Measurements from ENCODE around the gene PSME4. TPM values are rescaled to one million over a fixed set of nuclear protein-coding genes. Genes with fewer than 3 reads are reported as not detected.
A peak's percentile ranks its signal among the peaks of the same experiment; 100 is the strongest.

The PSME4 gene
- total and polyA plus RNA-seq, 2 donors (not counting 1 experiment from before 2014, with no cell fraction given) = 34.5 to 61.9 TPM

DNA sequence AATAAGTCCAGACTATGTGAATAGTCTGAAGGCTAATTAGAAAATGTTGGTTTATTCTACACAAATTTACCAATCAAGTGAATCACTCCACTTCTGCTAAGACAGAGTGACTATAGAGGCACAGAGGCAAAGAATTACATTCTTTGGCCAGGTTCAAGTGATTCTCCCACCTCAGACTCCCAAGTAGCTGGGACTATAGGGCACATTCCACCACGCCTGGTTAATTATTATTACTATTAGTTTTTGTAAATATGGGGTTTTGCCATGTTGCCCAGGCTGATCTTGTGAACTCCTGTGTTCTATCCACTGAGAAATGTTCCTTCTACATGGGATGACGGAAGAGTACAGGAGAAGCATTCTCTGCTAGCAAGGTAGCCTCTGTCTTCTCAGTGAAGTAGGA lies 37.6 kb upstream of the PSME4 start:
- no peaks in the 10 kb centered on the region for H3K36me3 ChIP-seq (replicated peaks in 1 of 2; ENCODE audit: control extremely low read depth in 1 of 2, control insufficient read depth in 1 of 2, extremely low read depth in 1 of 2, insufficient read depth in 2 of 2, low read length in 1 of 2)
- H3K9ac ChIP-seq (ENCODE audit: low read length) = no peak overlapping the region
- Mint-ChIP-seq H3K4me1 (peaks cover 23% of the 10 kb centered on the region), H3K4me3 (no peak overlapping the region), H3K27me3 (no peaks in the 10 kb centered on the region), H3K27ac (no peak overlapping the region), H3K9me3 (ENCODE audit: insufficient read depth) (no peaks in the 10 kb centered on the region)
- H3K4me2 ChIP-seq (replicated peaks; ENCODE audit: low read depth, low read length, poor library complexity, severe bottlenecking) = no peak overlapping the region
- H3K9me3 ChIP-seq (ENCODE audit: control extremely low read depth in 1 of 3, control insufficient read depth in 2 of 3, insufficient read depth in 1 of 3, low read length in 2 of 3) = no peaks in the 10 kb centered on the region
- intact Hi-C loops (cut with micrococcal nuclease) = no loop called here
- peaks cover 10 to 13% of the 10 kb centered on the region in 2 donors for H3K4me1 ChIP-seq (ENCODE audit: control insufficient read depth in 2 of 2, insufficient read depth in 2 of 2, low read length in 2 of 2)
- H4K20me1 ChIP-seq (ENCODE audit: control insufficient read depth, insufficient read depth, low read length, poor library complexity, severe bottlenecking) = no peaks in the 10 kb centered on the region
- H3K27ac ChIP-seq (ENCODE audit: low read length in 2 of 2) = no peak overlapping the region
- POLR2A ChIA-PET = no interaction called here
- DNase-seq (no peak), ATAC-seq (ENCODE audit: low read depth) (no peak)
- H3K27me3 ChIP-seq (replicated peaks in 1 of 4; ENCODE audit: control extremely low read depth in 1 of 4, control insufficient read depth in 3 of 4, insufficient read depth in 4 of 4, low read length in 3 of 4) = no peaks in the 10 kb centered on the region
- TF ChIP-seq, protein P1, sequence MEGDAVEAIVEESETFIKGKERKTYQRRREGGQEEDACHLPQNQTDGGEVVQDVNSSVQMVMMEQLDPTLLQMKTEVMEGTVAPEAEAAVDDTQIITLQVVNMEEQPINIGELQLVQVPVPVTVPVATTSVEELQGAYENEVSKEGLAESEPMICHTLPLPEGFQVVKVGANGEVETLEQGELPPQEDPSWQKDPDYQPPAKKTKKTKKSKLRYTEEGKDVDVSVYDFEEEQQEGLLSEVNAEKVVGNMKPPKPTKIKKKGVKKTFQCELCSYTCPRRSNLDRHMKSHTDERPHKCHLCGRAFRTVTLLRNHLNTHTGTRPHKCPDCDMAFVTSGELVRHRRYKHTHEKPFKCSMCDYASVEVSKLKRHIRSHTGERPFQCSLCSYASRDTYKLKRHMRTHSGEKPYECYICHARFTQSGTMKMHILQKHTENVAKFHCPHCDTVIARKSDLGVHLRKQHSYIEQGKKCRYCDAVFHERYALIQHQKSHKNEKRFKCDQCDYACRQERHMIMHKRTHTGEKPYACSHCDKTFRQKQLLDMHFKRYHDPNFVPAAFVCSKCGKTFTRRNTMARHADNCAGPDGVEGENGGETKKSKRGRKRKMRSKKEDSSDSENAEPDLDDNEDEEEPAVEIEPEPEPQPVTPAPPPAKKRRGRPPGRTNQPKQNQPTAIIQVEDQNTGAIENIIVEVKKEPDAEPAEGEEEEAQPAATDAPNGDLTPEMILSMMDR (IDR thresholded peaks at IDR 0.05) = no peak
- no peak for TF ChIP-seq EZH2 (IDR thresholded peaks at IDR 0.05; ENCODE audit: borderline replicate concordance, insufficient read depth, low read depth, low read length, poor library complexity, severe bottlenecking)
- H3K4me3 ChIP-seq (ENCODE audit: control extremely low read depth in 1 of 5, extremely low read depth in 1 of 5, insufficient read depth in 1 of 5, low read depth in 2 of 5, low read length in 4 of 5) = no peak overlapping the region
- WGBS (ENCODE audit: insufficient coverage) = no CpG with 5 or more reads among the region's 2 CpGs
- H2AFZ ChIP-seq (ENCODE audit: insufficient read depth, low read depth, low read length, poor library complexity, severe bottlenecking) = no peak overlapping the region
- H3K79me2 ChIP-seq (ENCODE audit: control insufficient read depth, insufficient read depth, low read length) = peaks cover 25% of the 10 kb centered on the region
- CTCF ChIA-PET = no interaction called here

DNA sequence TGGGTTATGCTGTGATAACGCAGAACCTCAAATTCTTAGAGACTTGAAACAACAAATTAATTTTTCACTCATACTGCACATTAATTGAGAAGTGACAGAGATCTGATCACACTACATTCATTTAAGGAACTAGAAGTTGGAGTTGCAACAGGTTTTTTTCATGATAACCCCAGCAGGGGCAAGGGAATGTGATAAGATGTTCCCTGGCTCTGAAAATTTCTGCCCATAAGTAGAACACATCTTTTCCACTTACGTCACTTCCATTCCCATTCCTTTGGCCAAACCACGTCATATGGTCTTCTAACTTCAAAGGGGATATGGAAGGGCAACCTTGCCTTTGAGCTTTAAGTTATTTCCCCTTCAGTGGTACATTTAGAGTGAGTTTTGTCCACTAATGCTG lies 29.7 kb upstream of the PSME4 start:
- Histone ChIP-seq H3K27me3 (replicated peaks in 1 of 4; ENCODE audit: control extremely low read depth in 1 of 4, control insufficient read depth in 3 of 4, insufficient read depth in 4 of 4, low read length in 3 of 4) (no peaks in the 10 kb centered on the region), H3K79me2 (ENCODE audit: control insufficient read depth, insufficient read depth, low read length) (peaks cover 12% of the 10 kb centered on the region), H3K4me1 (ENCODE audit: control insufficient read depth in 2 of 2, insufficient read depth in 2 of 2, low read length in 2 of 2) (peaks cover 8 to 18% of the 10 kb centered on the region in 2 donors), H3K27ac (ENCODE audit: low read length in 2 of 2) (peak overlapping the region in 1 of 2 donors; percentile 41), H3K9me3 (ENCODE audit: control extremely low read depth in 1 of 3, control insufficient read depth in 2 of 3, insufficient read depth in 1 of 3, low read length in 2 of 3) (no peaks in the 10 kb centered on the region), H3K4me3 (ENCODE audit: control extremely low read depth in 1 of 5, extremely low read depth in 1 of 5, insufficient read depth in 1 of 5, low read depth in 2 of 5, low read length in 4 of 5) (no peak overlapping the region), H4K20me1 (ENCODE audit: control insufficient read depth, insufficient read depth, low read length, poor library complexity, severe bottlenecking) (no peaks in the 10 kb centered on the region), H3K9ac (ENCODE audit: low read length) (no peak overlapping the region), H3K4me2 (replicated peaks; ENCODE audit: low read depth, low read length, poor library complexity, severe bottlenecking) (no peak overlapping the region), H3K36me3 (replicated peaks in 1 of 2; ENCODE audit: control extremely low read depth in 1 of 2, control insufficient read depth in 1 of 2, extremely low read depth in 1 of 2, insufficient read depth in 2 of 2, low read length in 1 of 2) (no peaks in the 10 kb centered on the region), H2AFZ (ENCODE audit: insufficient read depth, low read depth, low read length, poor library complexity, severe bottlenecking) (no peak overlapping the region)
- ChIA-PET POLR2A (no interaction called here), CTCF (interaction anchor here (1.2 kb wide), 1 partner anchor 58 kb away, joined by 3 read pairs; no protein-coding TSS in a partner anchor)
- H3K27me3 Mint-ChIP-seq = no peaks in the 10 kb centered on the region
- no peak for DNase-seq
- H3K9me3 Mint-ChIP-seq (ENCODE audit: insufficient read depth) = no peaks in the 10 kb centered on the region
- intact Hi-C loops (cut with micrococcal nuclease) = no loop called here
- H3K4me3 Mint-ChIP-seq = no peak overlapping the region
- WGBS (ENCODE audit: insufficient coverage) = no CpG with 5 or more reads among the region's 3 CpGs
- peaks cover 2% of the 10 kb centered on the region for H3K4me1 Mint-ChIP-seq
- peak overlapping the region; percentile 5 for H3K27ac Mint-ChIP-seq
- ATAC-seq (ENCODE audit: low read depth) = no peak
- TF ChIP-seq EZH2 (IDR thresholded peaks at IDR 0.05; ENCODE audit: borderline replicate concordance, insufficient read depth, low read depth, low read length, poor library complexity, severe bottlenecking) = no peak
- TF ChIP-seq, protein P1 (IDR thresholded peaks at IDR 0.05) = no peak
